HG02798 (cell line): ENCODE measurements around the gene ANKRD55.
"Not testable (repeated sequence)": the region's sequence is repeated elsewhere in the genome, so short reads cannot be mapped to it uniquely, and the experiment has no call there.

Experiments used
- ATAC-seq: cut with Tn5 transposase; IDR thresholded peaks from one replicate; pipeline ENCODE4 v1.9.1; 2021; ENCODE audit warnings: mild to moderate bottlenecking; ENCODE audit not compliant: unreplicated experiment, poor library complexity

The ANKRD55 gene

DNA sequence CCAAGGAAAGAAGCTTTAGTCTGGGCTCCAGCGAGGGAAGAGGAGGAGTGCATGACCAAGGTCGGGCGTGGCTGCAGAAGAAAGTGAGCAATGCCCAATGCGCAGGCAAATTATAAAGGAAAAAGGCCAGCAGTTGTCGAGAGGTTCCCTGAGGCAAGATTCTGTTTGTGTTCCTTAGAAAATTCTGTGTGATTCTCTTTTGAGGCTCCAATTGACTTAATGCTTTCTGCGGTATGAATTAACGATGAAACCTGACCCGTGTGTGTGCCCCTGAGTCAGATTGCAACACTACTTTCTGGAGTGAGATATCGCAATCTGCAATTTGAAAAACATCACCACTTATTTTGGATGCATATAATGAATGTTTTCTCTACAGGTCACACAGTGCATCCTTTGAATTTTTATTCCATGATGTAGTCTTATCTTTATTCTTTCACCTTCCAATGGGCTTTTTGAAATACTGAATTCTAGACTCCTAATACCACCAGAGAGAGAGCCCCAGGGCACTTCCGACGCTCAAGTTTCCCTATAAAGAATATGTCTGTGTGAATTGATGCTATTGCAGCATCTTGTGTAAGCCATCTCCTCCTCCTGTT, 120.5 kb downstream of the ANKRD55 start:
- ATAC-seq: no peak

DNA sequence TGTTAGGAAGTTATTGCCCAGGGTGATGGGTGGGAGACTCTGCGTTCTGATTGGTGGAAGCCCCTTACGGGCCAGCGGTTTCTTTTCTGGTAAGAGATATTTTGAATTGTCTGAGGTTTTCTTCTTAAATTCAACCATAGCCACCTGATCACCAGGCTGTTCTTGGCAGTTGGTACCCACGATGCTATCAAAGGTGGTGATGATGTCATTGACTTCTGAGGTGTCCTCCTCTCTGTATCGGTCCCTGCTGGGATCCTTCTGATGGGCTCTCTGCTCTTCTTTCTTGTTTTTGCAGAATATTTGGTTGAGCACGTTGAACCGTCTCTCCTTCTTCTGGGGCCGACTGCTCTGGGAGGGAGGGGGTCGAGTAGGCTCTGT, 121.7 kb downstream of the ANKRD55 start:
- ATAC-seq: no peak

DNA sequence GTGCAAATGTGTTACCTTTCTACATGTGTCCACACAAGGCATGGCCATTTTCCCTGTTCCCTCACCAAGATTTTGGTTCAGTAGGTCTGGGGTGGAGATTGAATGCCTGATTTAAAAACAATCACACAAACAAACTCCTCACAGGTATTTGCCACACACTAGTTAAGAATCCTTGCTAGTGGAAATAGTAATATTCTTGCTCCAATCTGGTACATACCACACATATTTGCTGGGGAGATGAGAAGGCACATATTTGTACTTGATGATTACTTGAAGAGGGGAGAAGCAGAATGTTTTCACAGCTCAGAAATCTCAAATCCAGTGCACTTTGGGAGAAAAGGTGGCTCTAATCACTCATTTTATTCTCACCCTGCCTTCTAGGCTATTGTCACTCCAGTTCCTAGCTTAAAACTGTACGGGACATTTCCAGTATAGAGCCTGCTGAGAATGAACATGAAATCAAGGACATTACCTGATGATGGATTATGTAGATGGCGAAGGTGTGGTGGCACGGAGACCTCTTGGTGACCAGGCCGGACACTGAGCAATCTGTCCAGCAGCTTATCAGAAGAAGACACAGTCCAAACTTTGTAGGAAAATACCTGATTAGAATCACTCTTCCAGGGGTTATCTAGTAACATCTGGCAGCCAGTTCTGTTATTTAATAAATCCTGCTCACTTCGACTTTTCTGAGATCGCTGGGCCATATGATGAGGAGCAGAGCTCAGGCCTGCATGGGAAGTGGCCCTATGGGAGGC, 122.3 kb downstream of the ANKRD55 start:
- no peak for ATAC-seq

DNA sequence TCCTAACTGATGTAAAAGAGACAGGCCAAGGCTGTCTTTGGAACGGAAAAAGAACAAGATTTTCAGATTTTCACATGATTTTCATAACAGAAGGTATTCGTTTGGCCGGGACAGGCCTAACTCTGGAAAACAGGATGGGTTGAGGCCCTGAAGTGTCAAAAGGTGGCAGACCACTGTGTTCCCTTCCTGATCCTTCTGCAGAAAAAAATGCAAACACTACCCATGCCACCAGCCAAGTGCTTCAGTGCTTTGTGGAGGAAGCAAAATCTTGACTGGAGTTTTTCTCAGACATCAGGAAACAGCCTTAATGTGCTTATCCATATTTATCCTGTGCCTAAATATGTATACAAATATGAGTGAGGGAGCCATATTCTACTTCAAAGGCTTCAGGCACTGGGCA, 124.9 kb downstream of the ANKRD55 start:
- no peak for ATAC-seq

DNA sequence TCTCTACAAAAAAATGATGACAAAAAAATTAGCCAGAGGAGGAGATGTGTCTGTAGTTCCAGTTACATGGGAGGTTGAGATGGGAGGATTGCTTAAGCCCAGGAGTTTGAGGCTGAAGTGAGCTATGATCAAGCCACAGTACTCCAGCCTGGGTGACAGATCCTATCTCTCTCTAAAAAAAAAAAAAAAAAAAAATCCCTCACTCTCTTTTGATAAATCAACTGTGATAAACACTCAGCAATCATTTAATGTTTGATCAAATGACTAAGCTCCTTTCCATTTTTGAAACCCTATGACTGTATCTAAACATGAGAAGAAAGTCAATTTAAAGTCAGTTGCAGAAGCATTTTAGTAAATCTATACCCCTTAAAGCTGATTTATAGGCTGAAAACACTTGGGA, 126.3 kb downstream of the ANKRD55 start:
- ATAC-seq: no peak

DNA sequence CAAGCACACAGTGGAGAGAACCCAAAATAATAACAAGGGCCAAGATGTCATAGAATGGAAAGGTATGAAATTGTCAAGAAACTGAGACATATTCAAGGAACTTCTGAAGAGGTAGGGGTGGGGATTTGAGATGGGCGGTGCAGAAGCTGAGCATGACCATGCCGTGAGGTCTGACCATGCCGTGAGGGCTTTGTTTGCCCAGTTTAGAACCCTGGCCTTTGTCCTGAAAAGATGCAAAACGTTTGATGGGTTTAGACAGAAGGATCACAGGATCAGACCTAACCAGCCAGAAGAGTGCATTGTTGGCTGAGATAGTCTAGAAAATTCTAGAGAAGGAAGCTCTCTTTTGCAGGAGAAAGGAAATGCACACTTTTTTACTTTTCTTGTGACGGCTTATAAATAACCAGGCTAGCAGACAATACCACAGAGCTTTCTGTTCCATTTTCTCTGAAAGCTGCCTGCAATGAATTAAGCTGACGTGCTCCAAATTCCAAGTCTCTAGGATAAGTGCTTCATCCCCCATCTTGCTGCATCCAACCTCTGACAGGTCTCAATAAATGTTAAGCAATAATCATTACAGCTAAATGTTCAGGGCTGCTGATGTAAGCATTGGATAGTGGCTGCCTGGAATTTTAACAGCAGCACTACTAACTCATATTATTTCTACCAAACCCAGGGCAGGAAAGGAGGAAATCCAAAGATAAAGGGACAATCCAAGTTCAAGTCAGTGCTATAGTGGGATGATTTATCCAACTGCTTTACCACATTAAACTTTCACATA, 127.4 kb downstream of the ANKRD55 start:
- ATAC-seq: no peak

DNA sequence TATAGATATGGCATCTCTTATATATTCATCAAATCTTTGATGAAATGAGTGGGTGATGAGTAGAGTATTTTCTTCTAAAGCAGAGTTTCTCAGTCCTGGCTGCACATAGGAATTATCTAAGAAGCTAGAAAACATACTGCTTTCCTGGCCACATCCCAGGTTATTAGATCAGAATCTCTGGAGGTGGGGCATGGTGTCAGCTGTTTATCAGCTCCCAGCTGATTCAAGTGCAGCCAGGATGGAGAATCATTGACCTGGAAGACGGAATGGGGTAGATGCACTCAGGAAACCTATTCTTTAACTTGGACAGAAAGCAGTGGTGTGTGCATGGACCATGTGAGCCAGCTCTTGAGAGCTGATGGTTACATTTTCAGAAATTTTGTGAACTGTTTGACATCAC, 130.2 kb downstream of the ANKRD55 start:
- ATAC-seq: no peak

DNA sequence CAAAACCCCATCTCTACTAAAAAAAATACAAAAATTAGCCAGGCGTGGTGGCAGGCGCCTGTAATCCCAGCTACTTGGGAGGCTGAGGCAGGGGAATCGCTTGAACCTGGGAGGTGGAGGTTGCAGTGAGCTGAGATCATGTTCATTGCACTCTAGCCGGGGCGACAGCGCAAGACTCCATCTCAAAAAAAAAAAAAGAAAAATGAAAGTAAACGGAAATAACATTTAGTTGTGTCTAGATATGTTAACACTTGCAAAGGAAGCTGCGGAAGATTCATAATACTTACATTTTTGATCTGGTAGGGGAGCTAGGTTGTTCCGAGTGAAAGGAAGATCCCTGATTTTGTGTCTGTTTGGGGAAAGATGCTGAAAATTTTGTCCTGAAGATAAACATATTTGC, 130.9 kb downstream of the ANKRD55 start:
- not testable (repeated sequence) for ATAC-seq

DNA sequence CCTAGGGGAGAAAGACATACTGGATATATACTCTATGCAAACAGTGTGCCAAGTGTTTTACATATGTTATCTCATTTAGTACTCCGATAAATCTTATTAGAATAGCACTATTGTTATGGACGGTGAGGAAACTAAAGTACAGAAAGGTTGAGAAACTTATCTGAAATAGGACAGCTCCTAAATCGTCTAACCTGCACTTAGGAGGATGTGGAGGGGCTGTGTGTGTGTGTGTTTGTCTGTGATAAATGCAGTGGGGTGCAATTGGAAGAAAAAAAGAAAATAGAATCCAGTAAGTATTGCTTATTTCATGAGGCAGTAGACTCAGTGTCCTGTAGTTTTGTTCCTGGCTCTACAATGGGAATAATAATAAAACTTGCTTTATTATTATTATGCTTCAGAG, 131.9 kb downstream of the ANKRD55 start:
- ATAC-seq: no peak

DNA sequence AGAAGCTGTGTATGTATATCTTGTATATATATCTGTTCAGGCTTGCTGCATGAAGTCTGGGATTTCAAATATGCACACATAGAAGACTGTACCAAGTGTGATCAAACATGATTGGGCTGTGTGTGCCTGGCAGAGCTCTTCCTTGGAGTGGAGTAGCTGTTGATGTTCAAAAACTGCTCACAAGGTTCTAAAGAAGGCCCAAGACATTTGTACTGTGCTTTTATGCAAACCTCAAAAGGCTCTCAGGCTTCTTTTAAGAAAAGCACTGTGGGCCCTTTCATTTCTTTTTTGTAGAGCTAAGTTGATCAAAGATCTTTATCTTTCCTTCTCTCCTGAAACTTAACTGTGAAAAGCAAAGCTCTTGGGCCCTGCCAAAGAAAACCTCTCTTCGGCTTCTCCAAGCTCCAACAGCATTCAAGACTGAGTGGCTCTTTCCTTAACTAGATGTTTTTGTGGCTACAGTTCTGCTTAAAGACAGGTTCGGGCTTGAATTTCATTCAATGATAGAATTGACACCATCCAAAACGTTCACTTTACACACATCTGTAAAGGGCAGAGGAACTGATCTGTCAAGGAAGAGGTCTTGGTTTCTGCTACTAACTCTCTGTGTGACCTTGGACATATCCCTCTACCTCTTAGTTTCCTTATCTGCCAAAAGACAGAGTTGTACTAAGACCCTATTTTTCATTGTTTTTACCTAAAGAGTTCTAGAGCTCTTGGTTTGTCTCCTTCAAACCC, 132.5 kb downstream of the ANKRD55 start:
- no peak for ATAC-seq

DNA sequence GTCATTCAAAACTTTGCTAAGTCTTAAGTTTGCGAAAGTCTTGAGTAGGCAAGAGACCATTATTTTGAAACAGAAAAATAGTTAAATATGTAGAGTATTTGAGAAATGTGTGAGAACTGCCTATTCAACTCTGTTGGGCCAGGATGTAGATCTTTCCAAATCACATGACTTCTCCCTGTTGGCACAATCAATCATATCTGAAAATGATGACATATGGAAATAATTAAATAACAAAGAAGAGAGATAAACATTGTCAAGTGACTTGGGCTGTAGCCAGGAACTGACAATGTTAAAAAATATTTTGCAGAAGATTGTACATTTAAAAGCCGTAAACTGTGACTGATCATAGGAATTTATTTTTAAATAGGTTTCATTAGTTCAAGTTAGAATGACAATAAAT, 133.8 kb downstream of the ANKRD55 start:
- ATAC-seq: no peak

DNA sequence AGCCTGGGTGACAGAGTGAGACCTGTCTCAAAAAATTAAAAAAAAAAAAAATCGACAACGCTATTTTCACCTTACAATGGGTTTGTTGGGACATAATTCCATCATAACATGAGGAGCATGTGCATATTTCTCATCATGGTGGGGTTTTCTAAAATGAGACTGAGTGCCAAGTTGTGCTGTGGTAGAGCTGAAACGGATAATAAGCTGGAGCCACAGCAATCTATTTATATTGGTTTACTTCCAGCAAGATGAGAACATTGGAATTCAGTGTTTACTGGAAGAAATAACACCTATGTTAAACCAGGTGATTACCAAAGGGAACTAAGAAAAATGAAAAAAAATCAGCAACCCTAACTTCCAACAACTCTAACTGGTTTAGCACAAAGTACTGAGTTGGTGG, 136.1 kb downstream of the ANKRD55 start:
- ATAC-seq: no peak

DNA sequence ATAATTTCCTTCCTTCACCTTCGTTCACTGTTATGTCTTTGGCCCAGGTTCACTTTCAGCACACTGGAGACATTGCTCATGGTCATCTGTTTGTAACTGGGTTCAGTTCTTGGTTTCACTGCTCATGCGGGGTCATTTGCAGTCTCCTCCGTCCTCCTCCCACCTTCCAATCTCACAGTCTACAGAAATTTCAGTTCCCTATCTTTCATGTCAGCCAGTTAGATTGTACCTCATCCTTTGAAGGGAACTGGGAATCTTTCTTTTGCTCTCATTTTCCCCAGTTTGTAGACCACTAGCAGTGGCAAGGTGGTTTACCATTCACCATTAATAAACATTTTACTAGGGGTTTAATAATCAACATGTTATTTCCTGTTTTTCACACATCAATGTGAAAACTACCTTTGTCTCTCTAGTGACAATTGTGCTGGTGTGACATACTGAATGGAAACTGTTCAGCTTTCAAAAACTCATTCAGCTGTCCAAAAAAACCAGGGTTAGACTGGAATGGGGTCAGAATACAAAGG, 137.5 kb downstream of the ANKRD55 start:
- peak; percentile 86 for ATAC-seq

DNA sequence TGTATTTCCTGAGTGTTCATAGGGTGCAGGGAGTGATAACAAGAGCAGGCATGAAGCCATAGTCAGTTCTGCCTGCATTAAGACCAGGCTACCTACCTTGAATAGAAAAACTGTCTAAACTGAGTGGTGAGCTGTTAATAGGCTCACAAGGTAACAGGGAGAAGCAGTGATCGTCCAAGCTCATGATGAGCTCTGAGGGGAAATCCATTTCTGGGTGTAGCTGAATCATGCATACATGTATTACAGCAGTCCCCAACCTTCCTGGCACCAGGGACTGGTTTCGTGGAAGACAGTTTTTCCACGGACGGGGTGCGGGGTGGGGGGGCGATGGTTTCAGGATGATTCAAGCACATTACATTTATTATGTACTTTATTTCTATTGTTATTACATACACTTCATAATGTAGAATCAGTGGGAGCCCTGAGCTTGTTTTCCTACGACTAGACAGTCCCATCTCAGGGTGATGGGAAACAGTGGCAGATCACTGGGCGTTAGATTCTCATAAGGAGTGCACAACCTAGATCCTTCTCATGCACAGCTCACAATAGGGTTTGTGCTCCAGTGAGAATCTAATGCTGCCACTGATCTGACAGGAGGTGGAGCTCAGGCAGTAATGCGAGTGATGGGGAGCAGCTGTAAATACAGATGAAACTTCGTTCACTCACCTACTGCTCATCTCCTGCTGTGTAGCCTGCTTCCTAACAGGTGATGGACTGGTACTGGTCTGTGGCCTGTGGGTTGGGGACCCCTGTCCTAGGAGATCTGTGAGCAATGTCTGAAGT, 138.4 kb downstream of the ANKRD55 start:
- no peak for ATAC-seq

DNA sequence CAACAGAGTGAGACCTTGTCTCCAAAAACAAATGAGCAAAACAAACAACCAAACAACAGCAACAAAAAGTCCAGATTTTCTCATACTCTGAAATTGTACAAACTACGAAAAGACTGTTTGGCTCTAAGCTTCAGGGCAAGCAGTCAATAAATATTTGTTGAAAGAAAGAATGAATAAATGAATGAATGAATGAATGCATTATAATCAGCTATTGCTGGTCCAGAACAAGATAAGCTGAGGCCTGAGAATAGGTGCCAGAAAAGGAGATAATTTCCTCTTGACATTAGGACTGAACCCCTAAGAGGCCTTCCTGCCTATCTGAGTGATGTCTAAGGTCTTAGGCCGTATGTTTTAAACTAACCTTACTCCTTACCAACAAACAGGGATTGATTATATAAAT, 139.2 kb downstream of the ANKRD55 start:
- no peak for ATAC-seq

DNA sequence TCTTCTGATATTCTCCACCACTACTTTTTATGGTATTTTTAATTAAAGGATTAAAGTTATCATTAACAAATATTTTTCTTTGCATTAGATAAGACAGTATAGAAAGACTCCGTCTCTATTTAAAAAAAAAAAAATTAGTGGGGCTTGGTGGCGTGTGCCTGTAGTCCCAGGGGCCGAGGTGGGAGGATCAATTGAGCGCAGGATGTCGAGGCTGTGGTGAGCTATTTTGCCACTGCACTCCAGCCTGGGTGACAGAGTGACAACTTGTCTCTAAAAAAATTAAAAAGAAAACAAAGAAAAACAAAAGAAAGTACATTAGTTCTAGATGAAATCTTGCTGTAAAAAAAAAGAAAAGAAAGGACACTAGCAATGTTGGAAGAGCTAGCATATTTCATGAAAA, 141.0 kb downstream of the ANKRD55 start:
- no peak for ATAC-seq

DNA sequence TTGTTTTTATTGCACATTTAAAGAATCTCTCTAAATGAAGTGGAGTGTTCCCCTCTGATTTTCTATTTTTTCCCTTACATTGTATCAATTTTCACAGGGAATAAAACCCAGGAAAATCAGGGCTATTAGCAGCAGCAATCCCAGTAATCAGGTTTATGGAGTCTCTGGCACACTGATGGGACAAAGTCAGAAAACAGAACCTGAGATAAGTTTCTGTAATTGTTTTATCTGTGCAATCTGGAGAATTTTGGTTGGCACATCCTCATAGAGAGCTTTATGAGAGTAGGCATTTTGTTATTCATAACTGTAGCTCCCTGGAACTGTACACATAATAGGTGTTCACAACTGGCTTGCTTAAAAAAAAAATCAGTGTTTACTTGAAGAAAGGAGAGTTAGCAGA, 141.5 kb downstream of the ANKRD55 start:
- ATAC-seq: no peak

DNA sequence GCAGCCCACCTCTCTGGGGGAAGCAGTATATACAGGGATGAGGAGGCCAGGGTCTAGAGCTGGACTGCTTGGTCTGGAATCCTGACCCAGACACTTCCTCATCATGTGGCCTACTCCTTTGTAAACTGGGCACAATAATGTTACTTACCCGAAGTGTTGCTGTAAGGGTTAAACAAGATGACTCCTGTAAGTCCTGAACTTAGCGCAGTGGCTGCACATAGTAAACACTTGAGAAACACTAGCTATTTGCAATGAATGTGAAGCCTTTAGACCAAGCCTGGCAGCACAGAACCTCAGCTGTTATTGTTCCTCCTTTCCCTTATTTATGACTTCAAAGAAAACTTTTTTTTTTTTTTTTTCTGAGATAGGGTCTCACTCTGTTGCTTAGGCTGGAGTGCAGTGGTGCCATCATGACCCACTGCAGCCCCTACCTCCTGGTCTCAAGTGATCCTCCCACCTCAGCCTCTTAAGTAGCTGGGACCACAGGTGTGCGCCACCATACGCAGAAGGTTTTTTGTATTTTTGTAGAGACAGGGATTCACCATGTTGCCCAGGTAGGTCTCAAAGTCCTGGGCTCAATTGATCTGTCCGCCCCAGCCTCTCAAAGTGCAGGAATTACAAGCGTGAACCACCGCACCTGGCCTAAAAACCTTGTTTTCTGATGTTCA, 142.2 kb downstream of the ANKRD55 start:
- no peak for ATAC-seq
